Urothelium cell line (cell line): ENCODE data around the gene TPST2.
"Not testable (repeated sequence)": the region's sequence is repeated elsewhere in the genome, so short reads cannot be mapped to it uniquely, and the experiment has no call there.

Source experiments
- DNase-seq: peaks from one replicate; pipeline ENCODE4 v3.0.0; 2011; ENCODE audit warnings: low spot score, mixed read lengths
- FAIRE-seq: peaks from 2 replicates; lab custom pipeline; 2011; peaks lifted over from hg19 to GRCh38; lab: Jason Lieb, UNC

TPST2 gene

DNA sequence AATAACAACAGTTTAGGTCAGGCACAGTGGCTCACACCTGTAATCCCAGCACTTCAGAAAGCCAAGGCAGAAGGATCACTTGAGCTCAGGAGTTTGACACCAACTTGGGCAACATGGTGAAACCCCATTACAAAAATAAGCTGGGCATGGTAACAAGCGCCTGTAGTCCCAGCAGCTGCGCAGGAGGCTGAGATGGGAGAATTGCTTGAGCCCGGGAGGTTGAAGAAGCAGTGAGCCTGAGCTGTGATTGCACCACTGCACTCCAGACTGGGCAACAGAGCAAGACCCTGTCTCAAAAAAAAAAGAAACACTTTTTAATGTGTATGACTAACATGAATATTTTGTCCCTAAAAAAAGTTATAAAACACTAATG is 53.2 kb downstream of the TPST2 start:
- FAIRE-seq (peak; percentile 20), DNase-seq (no peak)

DNA sequence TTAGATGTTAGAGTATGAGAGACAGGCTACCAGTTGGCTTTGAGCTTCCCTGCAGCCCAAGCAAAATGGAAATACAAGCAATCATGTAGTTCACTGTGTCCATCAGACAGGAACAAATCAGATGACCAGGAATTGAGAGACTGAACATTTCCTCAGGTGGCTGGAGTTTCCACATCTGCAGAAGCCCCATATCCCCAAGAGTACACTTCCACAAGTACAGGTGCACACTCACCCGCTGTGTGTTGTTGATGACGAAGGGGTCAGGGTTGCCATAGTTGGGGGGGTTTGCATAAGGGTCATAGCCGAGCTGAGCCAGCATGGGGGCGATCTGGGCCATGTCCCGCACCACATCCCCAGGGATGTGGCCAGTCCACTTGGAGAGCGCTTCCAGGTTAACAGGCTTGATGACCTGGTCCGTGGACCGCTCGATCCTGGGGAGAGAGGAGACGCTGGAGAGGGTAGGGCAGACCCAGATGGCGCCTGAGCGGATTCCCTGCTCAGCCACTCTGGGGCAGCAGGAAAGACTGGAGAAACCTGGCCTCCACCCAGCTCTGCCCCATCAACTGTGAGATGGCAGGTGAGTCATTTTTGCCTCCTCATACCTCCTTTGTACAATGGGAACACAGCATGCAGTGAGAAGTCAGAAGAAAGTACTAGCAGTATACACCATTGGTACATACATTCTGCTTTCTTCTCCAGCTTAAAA is 53.7 kb downstream of the TPST2 start:
- DNase-seq (no peak), FAIRE-seq (peak; percentile 95)

DNA sequence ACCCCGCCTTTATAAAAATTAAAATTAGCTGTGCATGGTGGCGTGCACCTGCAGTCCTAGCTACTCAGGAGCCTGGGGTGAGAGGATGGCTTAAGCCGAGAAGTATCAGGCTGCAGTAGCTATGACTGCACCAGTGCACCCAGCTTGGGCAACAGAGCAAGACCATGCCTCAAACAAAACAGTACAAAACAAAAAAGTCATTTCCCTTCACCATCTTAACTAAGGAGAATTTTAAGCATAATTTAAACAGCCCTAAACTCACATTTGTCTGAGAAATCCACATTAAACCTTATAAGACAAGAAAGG is 54.4 kb downstream of the TPST2 start:
- FAIRE-seq = no peak

DNA sequence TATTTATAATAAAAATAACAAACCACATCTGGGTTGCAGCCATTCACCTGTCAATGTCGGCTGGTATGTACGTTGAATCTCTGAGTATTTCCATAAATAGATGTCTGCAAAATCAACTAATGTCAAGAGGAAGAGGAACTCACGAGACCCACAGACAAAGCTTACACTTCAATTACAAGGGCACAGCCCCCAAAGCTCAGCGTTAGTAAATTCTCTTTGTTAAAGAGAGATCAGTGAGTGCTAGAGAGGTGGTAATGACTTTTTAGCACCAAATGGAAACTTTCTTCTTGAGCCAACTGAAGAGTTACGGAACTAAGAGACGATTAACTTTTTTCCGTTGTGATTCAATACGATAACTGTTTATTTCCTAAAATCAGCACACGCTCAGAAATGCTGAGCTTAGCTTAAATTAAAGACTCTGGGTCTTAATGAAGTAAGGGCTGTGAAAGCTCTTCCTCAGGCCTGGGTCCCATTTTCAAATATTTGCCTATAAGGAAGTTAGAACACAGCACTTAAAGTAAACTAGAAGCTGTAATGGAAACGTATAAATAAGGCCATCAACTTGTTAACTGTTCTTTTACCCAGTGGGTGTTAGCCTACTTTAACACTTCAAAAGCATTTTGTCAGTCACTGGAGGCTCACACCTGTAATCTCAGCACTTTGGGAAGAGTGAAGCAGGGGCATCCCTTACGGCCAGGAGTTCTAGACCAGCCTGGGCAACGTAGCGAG is 54.9 kb downstream of the TPST2 start:
- no peak for DNase-seq
- FAIRE-seq = peak; percentile 90

More for the DNA sequence above, 54.4 kb downstream of the TPST2 start:
- no peak for DNase-seq

DNA sequence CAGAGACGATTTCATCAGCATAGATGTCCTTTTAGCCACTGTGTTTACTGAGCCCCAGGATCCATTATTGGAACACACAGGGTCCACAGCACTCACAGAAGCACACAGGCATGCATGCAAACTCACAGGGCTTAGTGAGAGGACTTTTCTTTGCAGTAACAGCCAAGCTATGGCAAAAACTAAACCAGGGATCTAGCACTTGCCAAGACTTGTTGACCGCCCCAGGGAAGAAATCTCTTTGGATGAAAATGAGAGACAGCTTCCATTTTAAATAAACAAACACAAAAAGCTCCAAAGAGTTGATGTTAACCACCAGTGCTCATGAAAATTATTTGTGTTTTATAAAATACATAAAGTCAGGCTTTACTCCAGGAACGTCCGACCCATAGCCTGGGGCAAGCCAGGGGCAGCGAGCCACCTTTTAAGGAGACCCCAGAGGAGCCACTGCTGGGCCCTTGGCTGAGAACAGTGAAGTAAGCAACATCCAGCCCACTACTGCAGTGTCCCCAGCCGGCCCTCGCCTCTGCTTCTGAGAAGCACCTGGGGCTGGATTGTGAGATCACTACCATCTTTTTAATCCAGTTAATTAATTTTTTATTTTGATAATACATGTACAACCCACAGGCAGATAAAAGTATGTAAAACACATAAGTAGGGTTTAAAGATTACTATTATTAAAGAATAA is 55.6 kb downstream of the TPST2 start:
- DNase-seq (no peak), FAIRE-seq (peak; percentile 88)

DNA sequence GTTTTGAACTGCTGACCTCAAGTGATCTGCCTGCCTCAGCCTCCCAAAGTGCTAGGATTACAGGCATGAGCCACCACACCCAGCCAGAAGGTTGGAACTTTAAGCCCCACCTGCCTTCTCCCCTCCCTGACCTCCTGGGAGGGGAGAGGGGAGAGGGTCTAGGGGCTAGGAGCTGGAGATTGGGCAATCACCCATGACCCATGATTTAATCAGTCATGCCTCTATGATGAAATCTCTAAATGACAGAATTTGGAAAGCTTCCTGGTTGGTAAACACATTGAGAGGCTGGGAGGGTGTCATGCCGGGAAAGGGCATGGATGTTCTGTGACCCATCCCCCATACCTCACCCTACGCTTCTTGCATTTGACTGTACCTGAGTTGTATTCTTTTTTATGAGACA is 60.6 kb downstream of the TPST2 start:
- DNase-seq (no peak), FAIRE-seq (peak; percentile 23)

DNA sequence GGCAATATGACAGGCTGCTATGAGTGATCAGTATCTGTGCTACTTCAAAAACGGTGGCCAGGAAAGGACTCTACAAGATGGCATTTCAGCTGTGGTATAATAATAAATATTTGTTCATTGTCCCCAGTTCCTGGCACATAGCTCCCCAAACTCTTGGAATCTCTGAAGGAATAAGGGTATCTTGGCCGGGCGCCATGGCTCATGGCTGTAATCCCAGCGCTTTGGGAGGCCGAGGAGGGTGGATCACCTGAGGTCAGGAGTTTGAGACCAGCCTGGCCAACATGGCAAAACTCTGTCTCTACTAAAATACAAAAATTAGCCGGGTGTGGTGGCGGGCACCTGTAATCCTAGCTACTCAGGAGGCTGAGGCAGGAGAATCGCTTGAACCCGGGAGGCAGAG is 61.4 kb downstream of the TPST2 start:
- DNase-seq, FAIRE-seq: not testable (repeated sequence)

DNA sequence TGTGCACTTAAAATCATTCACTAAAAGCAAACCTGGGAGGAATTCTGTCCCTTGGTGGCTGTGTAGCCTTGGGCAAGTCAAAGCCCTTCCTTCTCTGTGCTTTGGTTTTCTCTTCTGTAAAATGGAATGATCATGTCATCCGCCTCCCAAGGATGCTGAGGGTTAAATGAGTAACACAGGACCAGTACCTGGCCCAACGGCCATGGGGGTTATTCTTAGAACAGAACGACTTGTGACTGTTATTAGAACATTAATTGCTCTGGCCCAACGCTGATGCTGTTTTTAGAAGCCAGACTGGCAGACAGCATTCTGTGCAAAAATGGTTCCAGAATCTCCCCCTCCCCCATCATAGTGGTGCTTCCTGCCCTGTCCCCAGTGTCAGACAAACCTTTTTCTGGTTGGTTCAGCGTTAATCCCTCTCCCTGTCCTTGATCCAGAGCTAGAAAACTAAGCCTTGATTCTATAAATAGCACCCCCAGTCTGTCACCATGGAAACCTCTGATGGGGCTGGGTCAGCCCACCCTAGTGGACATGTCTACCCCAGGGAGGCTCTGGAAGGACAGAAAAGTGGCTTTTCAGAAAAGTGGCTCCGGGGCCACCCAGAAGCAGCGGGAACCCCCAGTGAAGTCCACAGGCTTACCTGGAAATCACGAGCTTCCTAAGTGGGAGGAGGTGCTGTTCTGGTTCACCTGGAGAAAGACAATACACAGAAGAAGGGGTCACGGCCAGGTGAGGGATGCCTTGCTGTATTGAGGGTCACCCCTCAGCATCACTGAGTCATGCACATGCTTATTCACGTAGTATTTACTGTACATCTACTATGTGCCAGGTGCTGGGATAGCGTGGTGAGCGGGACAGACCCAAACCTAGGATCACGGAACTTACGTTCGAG is 62.1 kb downstream of the TPST2 start:
- FAIRE-seq (peak; percentile 95), DNase-seq (no peak)

DNA sequence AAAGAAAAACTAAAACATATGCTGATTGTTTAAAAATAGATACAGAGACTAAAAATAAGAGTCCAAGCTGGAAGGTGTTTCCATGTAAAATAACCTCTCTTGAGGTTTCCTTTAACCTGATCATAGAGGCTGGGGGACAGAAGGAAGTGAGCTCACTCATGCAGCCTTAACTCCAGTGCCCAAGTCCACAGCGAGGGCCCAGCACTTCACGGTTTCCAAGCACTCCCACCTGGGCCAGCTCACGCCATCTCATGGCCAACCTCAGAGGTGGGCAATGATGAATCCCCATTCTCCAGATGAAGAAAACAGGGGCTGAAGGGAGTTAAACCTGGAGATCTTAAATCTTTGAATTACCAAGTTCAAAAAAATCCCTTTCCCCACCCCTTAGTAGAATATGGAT is 62.8 kb downstream of the TPST2 start:
- peak; percentile 40 for FAIRE-seq
- no peak for DNase-seq

DNA sequence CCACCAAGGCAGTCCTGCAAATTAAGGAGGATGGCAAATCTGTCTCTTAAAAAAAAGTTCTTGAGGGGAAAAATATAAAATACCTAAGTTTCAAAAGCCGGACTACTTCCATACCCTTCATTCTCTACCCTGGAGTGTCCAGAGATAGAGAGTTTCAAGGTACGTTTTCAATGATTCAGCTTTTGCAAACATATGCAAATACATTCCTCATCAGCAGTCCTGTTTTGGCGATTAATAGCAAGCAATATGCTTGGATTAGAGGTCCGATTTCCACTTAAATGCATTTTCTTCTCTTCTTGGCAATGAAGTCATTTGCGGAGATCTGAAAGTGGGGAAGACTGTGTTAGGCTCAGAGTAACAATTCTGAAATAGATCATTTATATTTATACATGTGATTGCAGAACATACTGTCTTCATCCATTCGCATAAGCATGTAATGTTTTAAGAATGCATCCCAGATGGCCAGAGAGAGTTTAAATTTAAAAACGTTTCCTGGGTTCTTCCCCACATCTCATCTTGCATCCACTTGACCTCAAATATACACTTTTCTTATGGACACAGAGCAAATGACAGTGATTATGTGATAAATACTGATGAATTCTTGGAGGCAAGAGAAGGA is 63.9 kb downstream of the TPST2 start:
- FAIRE-seq (peak; percentile 73), DNase-seq (no peak)

DNA sequence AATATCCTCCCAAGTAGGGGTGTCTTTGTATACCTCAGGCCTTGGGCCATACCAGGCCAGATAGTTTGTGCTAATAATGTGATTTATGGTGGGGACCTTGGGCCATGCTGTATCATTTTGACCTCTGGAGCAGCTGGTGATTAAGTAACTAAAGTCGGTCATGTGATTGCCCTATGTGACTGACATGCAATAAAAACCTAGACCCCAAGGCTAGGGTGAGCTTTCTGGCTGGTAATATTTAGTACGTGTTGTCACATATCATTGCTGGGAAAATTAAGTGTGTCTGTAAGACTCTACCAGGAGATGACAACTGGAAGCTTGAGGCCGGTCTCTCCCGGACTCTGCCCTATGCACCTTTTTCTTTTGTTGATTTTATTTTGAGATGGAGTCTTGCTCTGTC is 65.1 kb downstream of the TPST2 start:
- DNase-seq = no peak
- peak; percentile 84 for FAIRE-seq

DNA sequence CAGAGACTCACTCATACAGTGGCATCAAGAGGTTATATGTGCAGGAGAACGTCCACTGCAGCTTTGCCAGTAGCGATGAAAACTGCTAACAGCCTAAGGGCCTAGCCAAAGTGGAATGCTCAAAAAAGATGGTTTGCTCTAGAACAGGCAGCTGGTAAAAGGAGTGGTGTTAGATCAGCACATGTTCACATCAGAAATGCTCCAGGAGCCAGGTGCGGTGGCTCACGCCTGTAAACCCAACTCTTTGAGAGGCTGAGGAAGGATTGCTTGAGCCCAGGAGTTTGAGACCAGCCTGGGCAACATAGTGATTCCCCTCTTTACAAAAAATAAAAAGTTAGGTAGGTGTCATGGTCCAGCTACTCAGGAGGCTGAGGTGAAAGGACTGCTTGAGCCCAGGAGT is 67.3 kb downstream of the TPST2 start:
- FAIRE-seq (peak; percentile 92), DNase-seq (no peak)

DNA sequence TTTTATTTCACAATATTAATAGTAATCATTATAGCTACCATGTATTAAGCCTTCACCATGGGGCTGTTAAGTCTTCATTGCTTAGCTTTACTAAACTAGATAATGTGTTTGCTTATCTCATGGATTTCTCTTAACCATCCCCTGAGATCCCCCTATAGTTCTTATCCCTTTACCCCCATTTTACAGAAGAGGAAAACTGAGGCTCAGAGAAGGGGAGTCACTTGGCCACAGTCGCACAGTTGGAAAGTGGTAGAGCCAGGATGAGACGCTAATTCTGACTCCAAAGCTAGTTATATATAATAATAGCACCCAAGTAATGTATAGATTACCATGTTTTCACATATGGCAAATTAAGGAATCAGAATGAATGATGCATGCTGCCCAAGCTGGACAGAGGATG is 67.9 kb downstream of the TPST2 start:
- FAIRE-seq (peak; percentile 86), DNase-seq (no peak)

DNA sequence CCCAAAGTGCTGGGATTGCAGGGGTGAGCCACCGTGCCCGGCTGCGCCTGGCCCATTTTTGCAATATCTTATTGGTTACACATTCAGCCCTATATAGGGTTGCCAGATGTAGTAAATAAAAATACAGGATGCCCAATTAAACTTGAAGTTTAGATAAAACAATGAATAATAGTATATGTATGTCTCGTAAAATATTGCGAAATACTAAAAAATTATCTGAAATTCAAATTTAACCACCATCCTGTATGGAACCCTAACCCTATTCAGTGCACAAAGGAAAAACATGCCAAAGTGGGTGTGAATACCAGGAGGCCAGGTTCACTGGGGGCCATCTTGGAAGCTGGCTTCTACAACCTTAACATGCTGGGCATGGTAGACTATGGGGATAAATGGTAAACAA is 72.5 kb downstream of the TPST2 start:
- FAIRE-seq (peak; percentile 75), DNase-seq (no peak)

DNA sequence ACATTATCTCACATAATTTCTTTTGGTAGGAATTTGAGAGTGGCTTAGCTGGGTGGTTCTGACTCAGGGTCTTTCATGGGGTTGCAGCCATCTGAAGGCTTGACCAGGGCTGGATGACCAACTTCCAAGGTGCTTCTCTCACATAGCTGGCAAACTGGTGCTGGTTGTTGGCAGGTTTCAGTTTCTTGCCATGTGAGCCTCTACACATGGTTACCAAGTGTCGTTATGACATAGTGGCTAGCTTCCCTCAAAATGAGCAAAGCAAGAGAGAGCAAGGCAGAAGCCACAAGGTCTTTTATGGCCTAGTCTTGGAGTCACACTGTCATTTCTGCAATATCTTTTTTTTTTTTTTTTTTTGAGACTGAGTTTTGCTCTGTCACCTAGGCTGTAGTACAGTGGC is 73.4 kb downstream of the TPST2 start:
- no peak for FAIRE-seq
- DNase-seq = no peak

DNA sequence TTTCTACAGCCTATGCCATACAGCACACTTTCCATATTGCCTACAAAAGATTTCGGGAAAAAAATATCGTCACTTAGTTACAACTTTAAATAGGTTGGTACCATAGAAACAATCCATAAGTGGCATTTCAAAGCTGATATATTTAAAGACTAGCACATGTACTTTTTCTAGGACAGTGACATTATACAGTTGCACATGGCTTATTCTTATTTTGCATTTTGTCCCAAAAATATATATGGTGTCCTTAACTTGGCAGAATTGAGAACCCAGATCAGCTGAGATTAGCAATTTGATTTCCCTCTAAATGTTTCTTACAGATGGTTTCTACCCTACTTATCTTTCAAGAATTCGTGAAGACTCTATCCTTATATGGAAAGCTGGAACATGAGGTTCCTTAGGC is 74.0 kb downstream of the TPST2 start:
- no peak for FAIRE-seq

DNA sequence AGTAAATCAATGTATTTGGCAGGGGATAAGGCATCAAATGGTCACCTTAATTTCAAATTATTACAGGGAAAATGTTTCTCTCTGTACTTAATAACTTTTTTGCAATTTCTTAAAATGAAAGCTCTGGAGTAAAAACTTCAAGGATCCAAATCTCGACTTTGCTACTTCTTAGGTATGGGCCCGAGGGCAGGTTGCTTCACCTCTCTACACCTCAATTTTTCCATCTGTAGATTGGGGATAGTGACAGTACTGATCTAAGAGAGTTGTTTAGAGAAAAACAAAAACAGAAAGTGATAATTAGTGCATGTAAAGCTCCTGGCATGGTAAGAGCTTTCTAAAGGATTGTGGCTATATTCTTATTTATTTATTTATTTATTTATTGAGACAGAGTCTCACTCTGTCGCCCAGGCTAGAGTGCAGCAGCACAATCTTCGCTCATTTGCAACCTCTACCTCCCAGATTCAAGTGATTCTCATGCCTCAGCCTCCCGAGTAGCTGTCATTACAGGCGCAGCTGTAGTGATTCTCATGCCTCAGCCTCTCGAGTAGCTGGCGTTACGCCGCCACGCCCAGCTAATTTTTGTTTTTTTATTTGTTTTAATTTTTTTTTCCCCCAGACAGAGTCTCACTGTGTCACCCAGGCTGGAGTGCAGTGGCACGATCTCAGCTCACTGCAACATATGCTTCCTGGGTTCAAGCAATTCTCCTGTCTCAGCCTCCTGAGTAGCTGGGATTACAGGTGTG is 75.3 kb downstream of the TPST2 start:
- no peak for FAIRE-seq
- no peak for DNase-seq

More for the DNA sequence above, 74.0 kb downstream of the TPST2 start:
- DNase-seq = no peak

DNA sequence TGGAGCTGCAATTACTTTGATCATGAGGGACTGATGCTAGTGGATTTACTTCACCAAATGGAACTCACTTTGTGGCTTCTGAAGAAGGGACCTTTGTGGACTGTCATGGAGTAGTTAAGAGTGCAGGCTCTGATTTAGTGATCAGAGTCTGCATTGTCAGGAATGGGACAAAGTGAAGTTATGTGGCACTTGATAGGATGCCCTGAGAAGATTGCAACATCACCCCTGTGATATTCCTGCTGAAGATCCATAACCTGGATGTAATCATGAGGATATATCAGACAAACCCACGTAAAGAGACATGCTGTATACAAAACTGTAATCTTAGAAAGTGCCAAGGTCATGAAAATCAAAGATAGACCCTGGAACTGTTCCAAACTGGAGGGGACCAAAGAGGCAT is 76.1 kb downstream of the TPST2 start:
- DNase-seq = no peak
- FAIRE-seq = peak; percentile 84

DNA sequence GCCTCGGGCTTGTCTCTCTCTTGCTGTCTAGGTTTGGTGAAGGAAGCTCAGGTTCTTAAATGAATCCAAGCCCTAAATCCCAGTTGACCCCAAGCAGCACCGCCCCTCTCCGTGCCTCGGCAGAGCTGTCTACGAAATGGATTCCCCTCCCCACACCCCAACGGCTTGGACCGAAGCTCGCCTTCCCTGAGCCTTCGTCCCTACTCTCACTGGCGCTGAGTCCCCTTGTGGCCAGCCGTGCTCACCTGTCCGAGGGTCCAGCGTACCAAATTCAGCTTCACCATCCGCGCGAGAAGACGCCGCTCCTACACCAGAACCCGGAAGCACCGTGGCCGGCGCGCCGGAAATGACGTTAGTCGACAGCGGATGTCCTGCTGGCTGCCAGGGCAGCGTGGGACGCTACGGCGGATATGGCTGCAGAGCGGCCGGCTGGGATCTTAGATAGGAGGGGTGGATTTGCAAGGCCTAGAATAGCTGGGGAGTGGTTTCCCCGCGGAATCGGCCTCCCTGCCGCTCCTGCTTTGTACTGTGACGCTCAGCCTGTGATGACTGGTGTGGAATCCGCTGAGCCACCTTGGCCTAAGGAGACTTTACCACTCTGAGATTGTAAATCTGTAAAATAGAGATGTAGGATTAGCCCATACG is 77.7 kb downstream of the TPST2 start, which contains the start of gene TFIP11:
Gene TFIP11, minus strand, starts transcription at position 325 of the 645 bp plus-strand sequence. CDS start 2,201 bp downstream, outside the sequence.
- FAIRE-seq (peak; percentile 100), DNase-seq (peak; percentile 100)
